Omental fat pad (tissue), 4 donors: ENCODE results near the gene HOXD3. TPM values are rescaled to one million over a fixed set of nuclear protein-coding genes. Genes with fewer than 3 reads are reported as not detected.

Source experiments
- ATAC-seq: fragments of 150-250 bp; one replicate; pipeline ENCODE4 v1.9.1; 2016; ENCODE audit warnings: mild to moderate bottlenecking, moderate library complexity; ENCODE audit not compliant: low FRiP score
- DNase-seq: peaks from one replicate; pipeline ENCODE4 v3.0.0-alpha.2; 2019; ENCODE audit warnings: low spot score
- CTCF ChIP-seq, 3 donors: fragments of 450-650 bp; IDR thresholded peaks; one replicate each; pipeline ENCODE4 v1.5.1; 2016 to 2017; ENCODE audit warnings: antibody characterized with exemption in 3 of 3, mild to moderate bottlenecking in 3 of 3, moderate library complexity in 2 of 3
- total RNA-seq, 4 donors: library from RNA; depleted of rRNA; stranded (reverse); fragments of >200 nt; gene quantifications; one replicate each; pipeline ENCODE4 v1.1.0, GENCODE V29; 2016

Gene HOXD3
- total RNA-seq, 4 donors from 2014 or later, result 0.65 to 15.8 (median 2.8) TPM

- TF ChIP-seq CTCF (IDR thresholded peaks at IDR 0.05), result no peak
- no peak for ATAC-seq
- DNase-seq, result no peak
Measured at GRCh38 chr2:176117162-176117822, 39.8 kb upstream of the HOXD3 start.

- DNase-seq, result no peak
- no peak for ATAC-seq
- no peak for TF ChIP-seq CTCF (IDR thresholded peaks at IDR 0.05)
Measured at GRCh38 chr2:176117823-176118371, 39.2 kb upstream of the HOXD3 start.

GRCh38 chr2:176118601-176119339 lies 38.3 kb upstream of the HOXD3 start:
- DNase-seq (no peak), ATAC-seq (no peak)
- TF ChIP-seq CTCF (IDR thresholded peaks at IDR 0.05), result no peak

GRCh38 chr2:176120364-176121189 lies 36.5 kb upstream of the HOXD3 start:
- ATAC-seq (no peak), DNase-seq (no peak)
- no peak for TF ChIP-seq CTCF (IDR thresholded peaks at IDR 0.05)

- TF ChIP-seq CTCF (IDR thresholded peaks at IDR 0.05), result no peak
- ATAC-seq, result no peak
- DNase-seq, result no peak
Measured at GRCh38 chr2:176121190-176122051, 35.7 kb upstream of the HOXD3 start.

- DNase-seq, result no peak
- no peak for TF ChIP-seq CTCF (IDR thresholded peaks at IDR 0.05)
- no peak for ATAC-seq
Measured at GRCh38 chr2:176122052-176122682, 34.9 kb upstream of the HOXD3 start.
